B cell (primary cell): Measurements from ENCODE around the gene MFSD6. TPM values are rescaled to one million over a fixed set of nuclear protein-coding genes. Genes with fewer than 3 reads are reported as not detected.

Experiments
- ATAC-seq: fragments of 200-7000 bp; cut with Tn5 transposase; one replicate; pipeline ENCODE4 v1.10.0; 2021; ENCODE audit warnings: low read depth, mild to moderate bottlenecking, moderate number of reproducible peaks, moderate library complexity
- CTCF ChIA-PET: fragments of 350-600 bp; sonication (Branson Sonifier 250); formaldehyde crosslinking; loops from one replicate; lab custom pipeline; 2021; ENCODE audit warnings: antibody characterized with exemption, inconsistent platforms; lab: Charles Lee
- POLR2A ChIA-PET: fragments of 350-600 bp; sonication (Branson Sonifier 250); formaldehyde crosslinking; loops from one replicate; lab custom pipeline; 2021; ENCODE audit warnings: antibody characterized with exemption; lab: Charles Lee
- DNase-seq: peaks from one replicate; pipeline ENCODE4 v3.0.0; 2013
- H2AFZ ChIP-seq: 2 replicates; pipeline ENCODE4 v1.6.1; 2012; ENCODE audit warnings: mild to moderate bottlenecking, low read depth, low read length; ENCODE audit not compliant: insufficient read depth, poor library complexity, severe bottlenecking
- H3K27ac ChIP-seq, 2 donors: 1 replicate in 1 of 2; 2 replicates in 1 of 2; pipeline ENCODE4 v1.5.1; 2012 to 2013; ENCODE audit warnings: low read length in 2 of 2, mild to moderate bottlenecking in 2 of 2, moderate library complexity in 1 of 2
- H3K27me3 ChIP-seq, 4 experiments: fragments of 200-600 bp in 1 of 4; sonication (generic) in 1 of 4; replicated peaks in 1 of 4; 1 replicate in 2 of 4; 2 replicates in 2 of 4; pipeline versions ENCODE4 v1.6.1 to v1.7.0; 2013 to 2016; ENCODE audit warnings: low read length in 3 of 4, mild to moderate bottlenecking in 2 of 4, mixed read lengths in 1 of 4, moderate library complexity in 1 of 4; ENCODE audit not compliant: insufficient read depth in 4 of 4, control insufficient read depth in 3 of 4; ENCODE audit errors: control extremely low read depth in 1 of 4
- H3K36me3 ChIP-seq, 2 experiments: replicated peaks in 1 of 2; 1 replicate in 1 of 2; 2 replicates in 1 of 2; pipeline versions ENCODE4 v1.6.1 to v1.7.1; 2013; ENCODE audit warnings: low read length in 1 of 2; ENCODE audit not compliant: insufficient read depth in 2 of 2, control insufficient read depth in 1 of 2; ENCODE audit errors: control extremely low read depth in 1 of 2, extremely low read depth in 1 of 2
- H3K4me1 ChIP-seq, 2 donors: fragments of 200-600 bp in 1 of 2; sonication (generic) in 1 of 2; 1 replicate in 1 of 2; 2 replicates in 1 of 2; pipeline versions ENCODE4 v1.5.1 to v1.6.1; 2013 to 2017; ENCODE audit warnings: low read length in 2 of 2; ENCODE audit not compliant: control insufficient read depth in 2 of 2, insufficient read depth in 2 of 2
- H3K4me2 ChIP-seq: replicated peaks from 2 replicates; pipeline ENCODE3; 2012; ENCODE audit warnings: mild to moderate bottlenecking, low read depth, low read length; ENCODE audit not compliant: poor library complexity, severe bottlenecking
- H3K4me3 ChIP-seq, 5 experiments: fragments of 200-600 bp in 1 of 5; sonication (generic) in 1 of 5; 1 replicate in 3 of 5; 2 replicates in 2 of 5; pipeline versions ENCODE4 v1.5.1 to v1.7.0; 2011 to 2016; ENCODE audit warnings: low read length in 4 of 5, mild to moderate bottlenecking in 4 of 5, low read depth in 2 of 5, control low read depth in 1 of 5, moderate library complexity in 1 of 5; ENCODE audit not compliant: insufficient read depth in 1 of 5; ENCODE audit errors: control extremely low read depth in 1 of 5, extremely low read depth in 1 of 5
- H3K79me2 ChIP-seq: fragments of 200-600 bp; sonication (generic); one replicate; pipeline ENCODE4 v1.6.0; 2016; ENCODE audit warnings: low read length; ENCODE audit not compliant: control insufficient read depth, insufficient read depth
- H3K9ac ChIP-seq: fragments of 200-600 bp; sonication (generic); 2 replicates; pipeline ENCODE4 v1.6.1; 2017; ENCODE audit warnings: mild to moderate bottlenecking, low read length, moderate library complexity
- H3K9me3 ChIP-seq, 3 donors: one replicate each; pipeline versions ENCODE4 v1.6.1 to v1.7.1; 2013; ENCODE audit warnings: low read length in 2 of 3; ENCODE audit not compliant: control insufficient read depth in 2 of 3, insufficient read depth in 1 of 3; ENCODE audit errors: control extremely low read depth in 1 of 3
- H4K20me1 ChIP-seq: 2 replicates; pipeline ENCODE4 v1.6.0; 2012; ENCODE audit warnings: mild to moderate bottlenecking, low read length; ENCODE audit not compliant: insufficient read depth, control insufficient read depth, poor library complexity, severe bottlenecking
- H3K27ac Mint-ChIP-seq: one replicate; pipeline ENCODE4 v1.8.0; 2021; ENCODE audit warnings: mixed read lengths
- H3K27me3 Mint-ChIP-seq: one replicate; pipeline ENCODE4 v1.8.0; 2021; ENCODE audit warnings: mixed read lengths
- H3K4me1 Mint-ChIP-seq: one replicate; pipeline ENCODE4 v1.8.0; 2021; ENCODE audit warnings: mixed read lengths
- H3K4me3 Mint-ChIP-seq: one replicate; pipeline ENCODE4 v1.8.0; 2021; ENCODE audit warnings: mixed read lengths
- H3K9me3 Mint-ChIP-seq: one replicate; pipeline ENCODE4 v1.8.0; 2022; ENCODE audit warnings: mixed read lengths; ENCODE audit not compliant: insufficient read depth
- CTCF ChIP-seq: fragments of 200-600 bp; IDR thresholded peaks from one replicate; pipeline ENCODE4 v1.8.0; 2022; ENCODE audit warnings: antibody characterized with exemption, mild to moderate bottlenecking
- EZH2 ChIP-seq: IDR thresholded peaks from 2 replicates; pipeline ENCODE4 v1.6.1; 2012; ENCODE audit warnings: borderline replicate concordance, low read depth, mild to moderate bottlenecking, moderate library complexity, low read length; ENCODE audit not compliant: insufficient read depth, poor library complexity, severe bottlenecking
- intact Hi-C: fragments of 100-400 bp; cut with micrococcal nuclease; formaldehyde crosslinking; loops from one replicate; pipeline ENCODE4 v1.10.0; 2022
- polyA plus RNA-seq: library from polyadenylated mRNA; depleted of rRNA; stranded (reverse); fragments of >200 nt; gene quantifications from 2 replicates; pipeline ENCODE4 v1.2.3, GENCODE V29; 2012
- total RNA-seq, 2 donors: library from RNA; stranded (reverse); fragments of 120-200 nt in 1 of 2; gene quantifications; 1 replicate in 1 of 2; 2 replicates in 1 of 2; pipeline versions ENCODE4 v1.2.3 to v1.2.4, GENCODE V29; 2013 to 2022

Gene MFSD6
- total and polyA plus RNA-seq, 2 donors (not counting 1 experiment from before 2014, with no cell fraction given) = 13.5 to 33.8 TPM

DNA sequence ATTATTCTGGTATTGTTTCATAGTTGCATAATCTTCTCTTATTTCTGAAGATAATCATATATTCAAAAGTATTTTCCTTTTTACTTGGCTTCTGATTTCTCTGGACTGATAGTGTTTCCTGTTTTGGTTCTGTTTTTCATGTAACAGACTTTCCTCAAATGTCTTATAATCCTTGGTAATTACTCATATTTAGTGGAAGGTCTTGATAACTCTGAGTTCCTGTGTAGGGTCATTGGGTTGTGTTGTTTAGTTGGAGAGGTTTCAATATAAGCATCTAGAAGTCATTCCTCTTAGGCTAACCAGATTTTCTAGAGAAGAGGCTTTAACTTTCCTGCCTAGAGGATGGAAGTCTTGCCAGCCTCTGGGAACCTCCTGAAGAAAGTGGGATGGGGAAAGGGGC lies 23.8 kb downstream of the MFSD6 start:
- peaks cover 0 to 1% (median 0%) of the 10 kb centered on the region in 3 donors for H3K9me3 ChIP-seq

More for the DNA sequence above, 23.8 kb downstream of the MFSD6 start:
- no peak overlapping the region for H3K9ac ChIP-seq
- no peak for DNase-seq
- Mint-ChIP-seq H3K4me1 (peaks cover 33% of the 10 kb centered on the region), H3K27ac (no peak overlapping the region), H3K27me3 (no peaks in the 10 kb centered on the region), H3K4me3 (no peak overlapping the region), H3K9me3 (no peaks in the 10 kb centered on the region)
- no peak for ATAC-seq
- H3K27ac ChIP-seq = no peak overlapping the region
- ChIA-PET POLR2A (no interaction called here), CTCF (no interaction called here)
- H2AFZ ChIP-seq = no peak overlapping the region
- no peaks in the 10 kb centered on the region for H3K27me3 ChIP-seq
- peaks cover 10 to 14% of the 10 kb centered on the region in 2 experiments for H3K36me3 ChIP-seq
- H4K20me1 ChIP-seq = peaks cover 10% of the 10 kb centered on the region
- intact Hi-C loops = no loop called here
- no peak overlapping the region for H3K4me2 ChIP-seq
- peaks cover 55% of the 10 kb centered on the region for H3K79me2 ChIP-seq
- TF ChIP-seq CTCF = no peak
- TF ChIP-seq EZH2 = no peak
- no peak overlapping the region for H3K4me3 ChIP-seq
- H3K4me1 ChIP-seq = peaks cover 6 to 8% of the 10 kb centered on the region in 2 donors
